ENCODE measurements around the gene SLC25A3. TPM values are rescaled to one million over a fixed set of nuclear protein-coding genes. Genes with fewer than 3 reads are reported as not detected.
A peak's percentile ranks its signal among the peaks of the same experiment; 100 is the strongest.

SLC25A3 gene
- total and polyA plus RNA-seq, 4 donors: 223 to 400 (median 292) TPM

GRCh38 chr12:98574110-98574509 lies 19.4 kb upstream of the SLC25A3 start:
- peaks cover 0 to 15% (median 6%) of the 10 kb centered on the region in 4 donors for H3K4me1 ChIP-seq (ENCODE audit: control insufficient read depth in 4 of 4, insufficient read depth in 4 of 4, low read length in 3 of 4)
- H3K9me3 ChIP-seq (ENCODE audit: control insufficient read depth in 4 of 4, low read length in 3 of 4): no peaks in the 10 kb centered on the region
- DNase-seq (ENCODE audit: low spot score): no peak
- H3K27ac ChIP-seq (ENCODE audit: low read depth in 1 of 2, low read length in 2 of 2): peak overlapping the region; percentile 75 to 88
- 30% methylated on average over 1 of the region's 1 CpG for WGBS
- H3K27me3 ChIP-seq (ENCODE audit: control insufficient read depth in 4 of 4, insufficient read depth in 4 of 4, low read length in 3 of 4): no peaks in the 10 kb centered on the region
- no peak overlapping the region for H3K4me3 ChIP-seq (ENCODE audit: low read depth in 1 of 3, low read length in 3 of 3)
- peak overlapping the region; percentile 27 to 36 for H3K9ac ChIP-seq (ENCODE audit: low read depth in 1 of 2, low read length in 2 of 2)
- peak in 1 of 2 donors; percentile 34 for TF ChIP-seq EGR1 (IDR thresholded peaks at IDR 0.05; ENCODE audit: low read depth in 2 of 2)
- TF ChIP-seq FOXA2 (IDR thresholded peaks at IDR 0.05): peak; percentile 75
- peak in 1 of 2 donors; percentile 36 for TF ChIP-seq GABPA (IDR thresholded peaks at IDR 0.05 in 1 of 2, conservative IDR thresholded peaks at IDR 0.05 in 1 of 2)
- peak; percentile 97 for TF ChIP-seq SP1 (IDR thresholded peaks at IDR 0.05)
- peak; percentile 99 to 100 for TF ChIP-seq HNF4A (conservative IDR thresholded peaks at IDR 0.05)
- TF ChIP-seq RAD21 (IDR thresholded peaks at IDR 0.05): peak; percentile 8 to 33
- peak; percentile 70 for TF ChIP-seq YY1 (IDR thresholded peaks at IDR 0.05)
- TF ChIP-seq REST (IDR thresholded peaks at IDR 0.05): peak; percentile 73
- peak; percentile 91 for TF ChIP-seq HNF4G (IDR thresholded peaks at IDR 0.05)
- no peak for TF ChIP-seq CTCF (IDR thresholded peaks at IDR 0.05; ENCODE audit: low read depth, low read length, missing input control)
- TF ChIP-seq ATF3 (IDR thresholded peaks at IDR 0.05): peak; percentile 82
- TF ChIP-seq NR2F2 (IDR thresholded peaks at IDR 0.05): peak; percentile 46
- peak; percentile 86 for TF ChIP-seq ZBTB33 (IDR thresholded peaks at IDR 0.05)
- TF ChIP-seq RXRA (IDR thresholded peaks at IDR 0.05): peak; percentile 95 to 97
- no peak for TF ChIP-seq TAF1 (conservative IDR thresholded peaks at IDR 0.05)
- peak; percentile 61 for TF ChIP-seq FOXA1 (IDR thresholded peaks at IDR 0.05)
- peak; percentile 75 for TF ChIP-seq MAX (IDR thresholded peaks at IDR 0.05)
- TF ChIP-seq JUND (IDR thresholded peaks at IDR 0.05): peak; percentile 94 to 98
- H3K36me3 ChIP-seq (ENCODE audit: control insufficient read depth in 4 of 4, insufficient read depth in 3 of 4, low read depth in 1 of 4, low read length in 3 of 4): no peaks in the 10 kb centered on the region

Measured in liver (tissue), 9 donors.